Mesendoderm (in vitro differentiated cells): ENCODE data around the gene PLOD1.
"Not testable (repeated sequence)": the region's sequence is repeated elsewhere in the genome, so short reads cannot be mapped to it uniquely, and the experiment has no call there.

Experiments used
- DNase-seq: peaks from one replicate; pipeline ENCODE4 v3.0.0; 2013
- H2AK5ac ChIP-seq: 2 replicates; pipeline ENCODE4 v1.6.1; 2013; ENCODE audit warnings: low read length, inconsistent platforms
- H2BK120ac ChIP-seq: 2 replicates; pipeline ENCODE4 v1.6.1; 2013; ENCODE audit warnings: low read depth, mild to moderate bottlenecking, low read length, moderate library complexity, mixed read lengths
- H2BK15ac ChIP-seq: replicated peaks from 2 replicates; pipeline ENCODE4 v1.6.1; 2013; ENCODE audit warnings: low read depth, mild to moderate bottlenecking, moderate library complexity
- H2BK5ac ChIP-seq: 2 replicates; pipeline ENCODE4 v1.6.1; 2013; ENCODE audit warnings: low read length, inconsistent platforms
- H3K18ac ChIP-seq: 2 replicates; pipeline ENCODE4 v1.6.1; 2013; ENCODE audit warnings: mild to moderate bottlenecking, low read length, mixed read lengths
- H3K23ac ChIP-seq: one replicate; pipeline ENCODE4 v1.6.1; 2013; ENCODE audit warnings: low read length
- H3K27ac ChIP-seq: 2 replicates; pipeline ENCODE4 v1.5.1; 2013; ENCODE audit warnings: low read depth, mild to moderate bottlenecking, inconsistent platforms, low read length, moderate library complexity
- H3K27me3 ChIP-seq: 2 replicates; pipeline ENCODE4 v1.6.1; 2013; ENCODE audit warnings: low read length, control low read depth, mild to moderate bottlenecking, inconsistent platforms; ENCODE audit not compliant: insufficient read depth, poor library complexity
- H3K36me3 ChIP-seq: 2 replicates; pipeline ENCODE4 v1.6.1; 2013; ENCODE audit warnings: low read length, inconsistent platforms; ENCODE audit not compliant: control insufficient read depth, insufficient read depth
- H3K4ac ChIP-seq: one replicate; pipeline ENCODE4 v1.6.1; 2013; ENCODE audit warnings: low read depth, mild to moderate bottlenecking, low read length, moderate library complexity
- H3K4me1 ChIP-seq: 2 replicates; pipeline ENCODE4 v1.6.1; 2013; ENCODE audit warnings: low read depth, low read length, inconsistent platforms; ENCODE audit not compliant: control insufficient read depth
- H3K4me2 ChIP-seq: 2 replicates; pipeline ENCODE4 v1.6.1; 2013; ENCODE audit warnings: low read length
- H3K4me3 ChIP-seq: 2 replicates; pipeline ENCODE4 v1.5.1; 2013; ENCODE audit warnings: mild to moderate bottlenecking, low read length
- H3K56ac ChIP-seq: one replicate; pipeline ENCODE4 v1.6.1; 2013; ENCODE audit warnings: low read length
- H3K79me1 ChIP-seq: 2 replicates; pipeline ENCODE4 v1.6.1; 2013; ENCODE audit warnings: low read length, inconsistent platforms
- H3K79me2 ChIP-seq: 2 replicates; pipeline ENCODE4 v1.6.1; 2013; ENCODE audit warnings: mild to moderate bottlenecking, low read length; ENCODE audit not compliant: control insufficient read depth, insufficient read depth
- H3K9ac ChIP-seq: 2 replicates; pipeline ENCODE4 v1.6.1; 2013; ENCODE audit warnings: low read length, inconsistent platforms
- H4K5ac ChIP-seq: one replicate; pipeline ENCODE4 v1.6.1; 2013; ENCODE audit warnings: low read length
- H4K8ac ChIP-seq: one replicate; pipeline ENCODE4 v1.6.1; 2013; ENCODE audit warnings: low read depth, mild to moderate bottlenecking, control low read depth, low read length, moderate library complexity
- whole genome bisulfite sequencing: extraction: QIAGEN DNeasy Blood & Tissue Kit; methylation state at CpG from one replicate; pipeline ENCODE4 v1.1.7; 2013; ENCODE audit warnings: low lambda C conversion rate, missing lambda C conversion rate; ENCODE audit not compliant: insufficient coverage; ENCODE audit errors: extremely low coverage; 5-methylcytosine and 5-hydroxymethylcytosine counted together

Gene PLOD1

DNA sequence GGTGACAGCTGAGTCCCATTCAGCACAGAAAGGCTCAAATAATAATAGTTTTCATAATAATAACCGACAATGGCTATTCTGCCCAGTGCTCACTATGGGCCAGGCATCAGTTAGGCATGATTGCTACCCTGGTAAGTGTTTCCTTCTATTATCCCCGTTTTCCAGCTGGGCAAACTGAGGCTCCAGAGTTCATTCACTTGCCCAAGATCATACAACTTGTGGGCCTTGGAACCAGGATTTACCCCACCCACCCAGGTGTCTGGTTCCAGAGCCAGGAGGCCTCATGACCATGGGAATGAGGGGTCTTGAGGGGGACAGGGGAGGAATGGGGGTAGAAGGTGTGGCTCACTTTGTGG is 518 bp downstream of the PLOD1 start:
- peak overlapping the region; percentile 81 for H3K4me2 ChIP-seq
- DNase-seq: no peak
- H3K4me1 ChIP-seq: peaks cover 9% of the 10 kb centered on the region
- H2BK5ac ChIP-seq: no peak overlapping the region
- H2BK120ac ChIP-seq: no peak overlapping the region
- H4K5ac ChIP-seq: no peak overlapping the region
- no peak overlapping the region for H3K27ac ChIP-seq
- no peak overlapping the region for H3K23ac ChIP-seq
- H3K18ac ChIP-seq: peak overlapping the region; percentile 72
- H3K36me3 ChIP-seq: no peaks in the 10 kb centered on the region
- no peaks in the 10 kb centered on the region for H3K27me3 ChIP-seq
- H3K79me1 ChIP-seq: peaks cover 9% of the 10 kb centered on the region
- WGBS: no CpG with 5 or more reads among the region's 2 CpGs
- H3K56ac ChIP-seq: peak overlapping the region; percentile 100
- no peak overlapping the region for H2BK15ac ChIP-seq
- H3K4me3 ChIP-seq: peak overlapping the region; percentile 80
- H2AK5ac ChIP-seq: no peak overlapping the region
- peak overlapping the region; percentile 99 for H3K9ac ChIP-seq
- H3K79me2 ChIP-seq: peaks cover 3% of the 10 kb centered on the region
- H3K4ac ChIP-seq: peak overlapping the region; percentile 83
- H4K8ac ChIP-seq: no peak overlapping the region

DNA sequence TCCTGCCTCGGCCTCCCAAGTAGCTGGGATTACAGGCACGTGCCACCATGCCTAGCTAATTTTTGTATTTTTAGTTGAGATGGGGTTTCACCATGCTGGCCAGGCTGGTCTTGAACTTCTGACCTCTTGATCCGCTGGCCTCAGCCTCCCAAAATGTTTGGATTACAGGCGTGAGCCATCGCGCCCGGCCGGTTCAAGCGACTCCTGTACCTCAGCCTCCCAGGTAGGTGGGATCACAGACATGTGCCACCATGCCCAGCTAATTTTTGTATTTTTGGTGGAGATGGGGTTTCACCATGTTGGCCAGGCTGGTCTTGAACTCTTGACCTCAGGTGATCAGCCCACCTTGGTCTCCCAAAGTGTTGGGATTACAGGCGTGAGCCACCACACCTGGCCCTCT is 1.2 kb downstream of the PLOD1 start:
- H2BK5ac ChIP-seq, H3K23ac ChIP-seq, H3K4me3 ChIP-seq, H3K4me2 ChIP-seq, H2AK5ac ChIP-seq, DNase-seq, H3K9ac ChIP-seq, H3K4me1 ChIP-seq, H3K27ac ChIP-seq, H2BK120ac ChIP-seq, H3K36me3 ChIP-seq, H3K79me2 ChIP-seq, H3K4ac ChIP-seq, H3K27me3 ChIP-seq, H3K18ac ChIP-seq, H4K8ac ChIP-seq, H2BK15ac ChIP-seq, H4K5ac ChIP-seq, H3K79me1 ChIP-seq: not testable (repeated sequence)
- WGBS: no CpG with 5 or more reads among the region's 10 CpGs
- H3K56ac ChIP-seq: peak overlapping the region; percentile 25

DNA sequence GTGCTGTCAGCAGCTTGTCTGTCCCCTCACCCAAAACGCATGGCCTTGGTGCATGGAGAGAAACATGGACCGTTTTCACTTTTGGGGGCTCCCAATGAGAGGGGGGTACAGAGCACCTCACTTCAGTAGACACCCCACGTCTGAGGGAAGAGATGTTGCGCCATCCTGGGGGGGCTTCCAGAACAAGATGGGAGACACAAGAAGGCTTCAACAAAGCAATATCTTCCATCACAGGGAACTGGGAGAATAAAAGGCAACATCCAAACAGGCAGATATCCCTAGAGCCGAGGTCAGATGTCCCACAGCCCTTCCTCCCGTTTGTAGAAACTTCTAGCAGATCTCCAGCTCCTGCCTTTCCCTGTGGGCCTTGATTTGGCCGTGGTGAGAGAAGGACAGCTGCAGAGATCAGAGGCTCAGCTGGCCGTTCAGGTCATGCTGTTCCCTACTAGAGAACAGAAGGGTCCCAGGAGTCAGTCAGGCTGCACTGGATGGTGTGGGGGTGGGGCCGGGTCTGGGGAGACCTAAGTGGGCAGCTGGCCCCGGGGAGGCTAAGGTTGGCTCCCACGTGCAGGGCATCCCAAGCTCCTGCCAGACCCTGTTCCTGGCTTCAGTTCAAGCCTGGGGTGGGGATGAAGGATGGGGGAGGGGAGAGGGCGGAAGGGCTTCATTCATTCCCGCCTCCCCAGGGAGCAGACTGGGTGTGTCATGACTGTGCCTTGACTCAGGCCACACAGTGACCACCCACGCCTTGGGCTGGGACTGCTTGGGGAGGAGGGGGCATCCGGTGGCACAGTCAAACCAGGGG is 4.4 kb downstream of the PLOD1 start:
- no peak for DNase-seq
- Histone ChIP-seq H3K4ac (peak overlapping the region; percentile 0), H3K27me3 (no peaks in the 10 kb centered on the region), H3K56ac (peak overlapping the region; percentile 56), H2BK120ac (no peak overlapping the region), H3K79me2 (peaks cover 3% of the 10 kb centered on the region), H2AK5ac (no peak overlapping the region), H2BK15ac (no peak overlapping the region), H3K36me3 (no peaks in the 10 kb centered on the region), H4K8ac (no peak overlapping the region), H3K4me3 (no peak overlapping the region), H3K18ac (no peak overlapping the region), H3K27ac (no peak overlapping the region), H2BK5ac (no peak overlapping the region), H3K4me2 (no peak overlapping the region), H3K79me1 (peaks cover 9% of the 10 kb centered on the region), H3K23ac (peak overlapping the region; percentile 94), H4K5ac (no peak overlapping the region), H3K9ac (peak overlapping the region; percentile 45), H3K4me1 (peaks cover 10% of the 10 kb centered on the region)
- no CpG with 5 or more reads among the region's 15 CpGs for WGBS

DNA sequence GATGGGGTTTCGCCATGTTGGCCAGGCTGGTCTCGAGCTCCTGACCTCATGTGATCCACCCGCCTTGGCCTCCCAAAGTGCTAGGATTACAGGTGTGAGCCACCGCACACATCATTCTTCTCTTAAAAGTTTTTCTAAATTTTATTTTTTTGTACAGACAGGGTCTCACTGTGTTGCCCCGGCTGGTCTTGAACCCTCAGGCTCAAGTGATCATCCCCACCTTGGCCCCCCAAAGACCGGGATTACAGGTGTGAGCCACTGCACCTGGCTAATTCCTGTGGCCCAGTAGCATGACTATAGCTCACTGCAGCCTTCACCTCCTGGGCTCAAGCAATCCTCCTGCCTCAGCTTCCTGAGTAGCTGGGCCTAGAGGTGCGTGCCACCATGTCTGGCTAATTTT is 5.3 kb downstream of the PLOD1 start:
- H2BK120ac ChIP-seq, H4K8ac ChIP-seq, H3K4me3 ChIP-seq, H3K23ac ChIP-seq, H3K79me1 ChIP-seq, H3K18ac ChIP-seq, H3K27ac ChIP-seq, H4K5ac ChIP-seq, H2AK5ac ChIP-seq, H3K9ac ChIP-seq, DNase-seq, H2BK5ac ChIP-seq, H3K4me1 ChIP-seq, H3K4ac ChIP-seq, H3K79me2 ChIP-seq, H3K36me3 ChIP-seq, H3K56ac ChIP-seq, H2BK15ac ChIP-seq, H3K4me2 ChIP-seq, H3K27me3 ChIP-seq: not testable (repeated sequence)
- no CpG with 5 or more reads among the region's 7 CpGs for WGBS

DNA sequence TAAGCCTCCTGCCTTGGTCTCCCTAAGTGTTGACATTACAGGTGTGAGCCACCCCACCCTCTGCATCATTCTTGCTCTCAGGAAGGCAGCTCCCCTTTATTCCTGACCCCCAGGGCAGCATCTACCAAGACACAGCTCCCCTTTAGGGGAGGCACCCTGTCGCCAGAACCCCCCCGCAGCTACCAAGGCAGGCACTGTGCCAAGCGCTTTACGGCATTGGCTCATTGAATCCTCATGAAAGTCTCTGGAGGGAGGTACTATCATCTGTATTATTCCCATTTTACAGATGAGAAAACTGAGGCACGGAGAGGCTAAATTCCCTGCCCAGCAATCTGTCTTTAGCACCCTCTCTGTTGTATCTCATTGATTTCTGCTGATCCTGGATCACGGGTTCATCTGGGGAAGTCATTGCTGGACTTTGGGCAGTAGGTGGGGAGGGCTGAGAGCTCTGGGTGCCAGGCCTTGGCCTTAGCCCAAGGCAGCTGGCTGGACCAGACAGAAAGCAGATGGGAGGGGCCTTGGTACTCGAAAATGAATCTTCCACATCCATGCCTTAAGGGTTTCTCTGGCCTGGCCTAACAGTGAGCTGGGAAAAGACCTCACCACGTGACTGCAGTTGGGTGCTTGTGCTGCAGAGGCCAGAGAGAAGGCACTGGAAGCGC is 5.9 kb downstream of the PLOD1 start:
- Histone ChIP-seq H3K79me2 (peaks cover 2% of the 10 kb centered on the region), H4K8ac (no peak overlapping the region), H3K79me1 (peaks cover 6% of the 10 kb centered on the region), H3K56ac (no peak overlapping the region), H4K5ac (no peak overlapping the region), H3K4me2 (no peak overlapping the region), H2BK5ac (no peak overlapping the region), H3K4me3 (no peak overlapping the region), H3K27me3 (no peaks in the 10 kb centered on the region), H2AK5ac (no peak overlapping the region), H3K27ac (no peak overlapping the region), H3K23ac (no peak overlapping the region), H2BK120ac (no peak overlapping the region), H3K9ac (no peak overlapping the region), H2BK15ac (no peak overlapping the region), H3K4ac (no peak overlapping the region), H3K4me1 (peaks cover 7% of the 10 kb centered on the region), H3K36me3 (no peaks in the 10 kb centered on the region), H3K18ac (no peak overlapping the region)
- WGBS: no CpG with 5 or more reads among the region's 9 CpGs
- peak; percentile 34 for DNase-seq
